Measurements from ENCODE around the gene SPHK1. TPM values are rescaled to one million over a fixed set of nuclear protein-coding genes. Genes with fewer than 3 reads are reported as not detected.

The SPHK1 gene
- total RNA-seq, 4 donors from 2014 or later = 0.66 to 5.0 (median 2.5) TPM

DNA sequence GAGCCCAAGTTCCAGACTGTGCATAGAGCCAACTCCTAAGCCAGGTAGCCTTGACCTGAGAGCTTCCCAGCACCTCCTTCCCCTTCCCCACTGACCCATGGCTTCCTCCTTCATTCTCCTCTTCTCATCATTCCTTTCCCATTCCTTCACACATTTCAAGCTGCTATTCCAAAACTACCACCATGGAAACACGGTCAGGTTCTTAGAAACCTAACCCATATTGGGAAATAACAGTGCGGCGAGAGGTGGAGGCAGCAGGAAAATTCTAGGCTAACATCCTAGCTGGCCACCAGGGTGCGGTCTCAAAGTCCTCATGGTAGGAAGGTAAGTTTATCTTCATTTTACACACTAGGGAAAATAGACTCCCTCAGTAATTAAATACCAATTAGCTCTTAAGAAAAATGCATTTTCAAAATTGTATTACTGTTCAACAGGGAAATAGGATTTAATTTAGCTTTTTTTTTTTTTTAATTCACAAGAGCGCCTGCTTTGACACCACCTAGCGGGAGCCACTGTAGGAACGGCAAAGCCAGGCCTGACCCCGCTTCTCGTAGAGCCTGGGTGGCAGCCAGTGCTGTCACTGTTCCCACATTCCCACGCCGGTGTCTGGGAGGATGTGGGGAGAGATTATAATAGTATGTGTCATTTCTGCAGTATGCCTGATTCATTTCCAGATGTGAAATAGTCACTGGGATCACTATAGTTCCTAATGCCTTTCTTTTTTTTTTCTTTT, 14.0 kb upstream of the SPHK1 start:
- TF ChIP-seq, protein P1, sequence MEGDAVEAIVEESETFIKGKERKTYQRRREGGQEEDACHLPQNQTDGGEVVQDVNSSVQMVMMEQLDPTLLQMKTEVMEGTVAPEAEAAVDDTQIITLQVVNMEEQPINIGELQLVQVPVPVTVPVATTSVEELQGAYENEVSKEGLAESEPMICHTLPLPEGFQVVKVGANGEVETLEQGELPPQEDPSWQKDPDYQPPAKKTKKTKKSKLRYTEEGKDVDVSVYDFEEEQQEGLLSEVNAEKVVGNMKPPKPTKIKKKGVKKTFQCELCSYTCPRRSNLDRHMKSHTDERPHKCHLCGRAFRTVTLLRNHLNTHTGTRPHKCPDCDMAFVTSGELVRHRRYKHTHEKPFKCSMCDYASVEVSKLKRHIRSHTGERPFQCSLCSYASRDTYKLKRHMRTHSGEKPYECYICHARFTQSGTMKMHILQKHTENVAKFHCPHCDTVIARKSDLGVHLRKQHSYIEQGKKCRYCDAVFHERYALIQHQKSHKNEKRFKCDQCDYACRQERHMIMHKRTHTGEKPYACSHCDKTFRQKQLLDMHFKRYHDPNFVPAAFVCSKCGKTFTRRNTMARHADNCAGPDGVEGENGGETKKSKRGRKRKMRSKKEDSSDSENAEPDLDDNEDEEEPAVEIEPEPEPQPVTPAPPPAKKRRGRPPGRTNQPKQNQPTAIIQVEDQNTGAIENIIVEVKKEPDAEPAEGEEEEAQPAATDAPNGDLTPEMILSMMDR (IDR thresholded peaks at IDR 0.05 in 4 of 5, conservative IDR thresholded peaks at IDR 0.05 in 1 of 5) = peak; percentile 25 to 69 (median 40)
- no peak for TF ChIP-seq POLR2A (IDR thresholded peaks at IDR 0.05)
- intact Hi-C loops (cut with DNase I; ENCODE audit: low total_unique reads) (loop anchor here (2.0 kb wide), 1 partner anchor 16 kb away; no protein-coding TSS in a partner anchor), in situ Hi-C loops (cut with MboI; ENCODE audit: low sequenced_read_pairs in 4 of 4) (no loop called here)
- no peak overlapping the region for H3K4me3 ChIP-seq
- DNase-seq (peak in 1 of 2 donors; percentile 66), ATAC-seq (peak; percentile 85 to 89)
- H3K27ac ChIP-seq = peak overlapping the region in 3 of 4 donors; percentile 3 to 51 (median 30)
- no peaks in the 10 kb centered on the region for H3K27me3 ChIP-seq
- H3K4me1 ChIP-seq = peaks cover 0 to 14% of the 10 kb centered on the region in 2 donors
- no peaks in the 10 kb centered on the region for H3K9me3 ChIP-seq
- no peaks in the 10 kb centered on the region for H3K36me3 ChIP-seq

DNA sequence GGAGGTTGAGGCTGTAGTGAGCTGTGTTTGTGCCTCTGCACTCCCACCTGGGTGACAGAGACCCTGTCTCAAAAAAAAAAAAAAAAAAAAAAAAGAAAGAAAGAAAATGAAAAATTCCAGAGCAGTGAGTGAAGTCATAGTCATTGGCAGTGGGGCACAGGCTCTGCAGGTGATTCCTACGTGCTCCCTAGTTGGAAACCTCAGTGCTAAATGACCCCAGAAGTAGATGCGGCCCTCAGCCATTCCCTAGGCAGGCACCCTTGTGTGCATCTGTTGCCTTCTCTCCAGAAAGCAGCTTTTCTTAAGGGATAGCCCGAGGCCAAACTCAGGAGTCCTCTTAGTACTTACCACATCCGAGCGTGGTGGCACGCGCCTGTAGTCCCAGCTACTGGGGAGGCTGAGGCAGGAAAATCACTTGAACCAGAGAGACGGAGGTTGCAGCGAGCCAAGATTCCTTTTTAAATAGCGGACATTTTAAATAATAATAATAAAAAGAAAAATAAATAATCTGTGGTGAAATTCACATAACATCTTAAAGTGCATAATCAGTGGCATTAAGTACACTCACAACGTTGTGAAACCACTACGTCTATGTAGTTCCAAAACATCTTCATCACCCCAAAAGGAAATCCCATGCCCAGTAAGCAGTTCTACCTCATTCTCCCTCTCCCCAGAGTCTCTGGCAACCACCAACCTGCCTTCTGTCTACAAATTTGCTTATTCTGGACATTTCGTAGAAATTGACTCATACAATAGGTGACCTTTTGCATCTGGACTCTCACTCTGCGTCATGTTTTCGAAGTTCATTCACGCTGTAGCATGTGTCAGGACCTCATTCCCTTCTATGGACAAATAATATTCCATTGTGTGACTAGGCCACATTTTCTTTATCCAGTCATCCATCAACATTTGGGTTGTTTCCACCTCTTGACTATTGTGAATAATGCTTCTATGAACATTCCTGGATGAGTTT, 12.5 kb upstream of the SPHK1 start:
- TF ChIP-seq, protein P1 (IDR thresholded peaks at IDR 0.05 in 4 of 5, conservative IDR thresholded peaks at IDR 0.05 in 1 of 5) = no peak
- no peak for TF ChIP-seq POLR2A (IDR thresholded peaks at IDR 0.05)
- Histone ChIP-seq H3K4me3 (no peak overlapping the region), H3K27ac (no peak overlapping the region), H3K4me1 (peaks cover 0 to 14% of the 10 kb centered on the region in 2 donors), H3K9me3 (no peaks in the 10 kb centered on the region), H3K36me3 (no peaks in the 10 kb centered on the region), H3K27me3 (no peaks in the 10 kb centered on the region)
- intact Hi-C loops (cut with DNase I; ENCODE audit: low total_unique reads) = loop anchor here (2.0 kb wide), 1 partner anchor 17 kb away; no protein-coding TSS in a partner anchor
- DNase-seq = no peak
- no peak for ATAC-seq
- in situ Hi-C loops (cut with MboI; ENCODE audit: low sequenced_read_pairs in 4 of 4) = no loop called here

- Histone ChIP-seq H3K4me3 (no peak overlapping the region), H3K27ac (no peak overlapping the region), H3K27me3 (no peaks in the 10 kb centered on the region), H3K36me3 (no peaks in the 10 kb centered on the region), H3K9me3 (no peaks in the 10 kb centered on the region), H3K4me1 (no peaks in the 10 kb centered on the region)
- no peak for DNase-seq
- peak in 1 of 2 donors; percentile 17 for ATAC-seq
- in situ Hi-C loops (cut with MboI; ENCODE audit: low sequenced_read_pairs in 4 of 4) (no loop called here), intact Hi-C loops (cut with DNase I; ENCODE audit: low total_unique reads) (no loop called here)
- TF ChIP-seq POLR2A (IDR thresholded peaks at IDR 0.05) = no peak
- TF ChIP-seq, protein P1 (IDR thresholded peaks at IDR 0.05 in 4 of 5, conservative IDR thresholded peaks at IDR 0.05 in 1 of 5) = no peak
Measured at GRCh38 chr17:76376318-76377133, 7.9 kb upstream of the SPHK1 start.

GRCh38 chr17:76378548-76379274, 5.7 kb upstream of the SPHK1 start:
- no peak for ATAC-seq

More at GRCh38 chr17:76378548-76379274, 5.7 kb upstream of the SPHK1 start:
- DNase-seq = no peak
- in situ Hi-C loops (cut with MboI; ENCODE audit: low sequenced_read_pairs in 4 of 4) = no loop called here
- TF ChIP-seq POLR2A (IDR thresholded peaks at IDR 0.05) = no peak
- TF ChIP-seq, protein P1 (IDR thresholded peaks at IDR 0.05 in 4 of 5, conservative IDR thresholded peaks at IDR 0.05 in 1 of 5) = no peak
- intact Hi-C loops (cut with DNase I; ENCODE audit: low total_unique reads) = no loop called here
- no peaks in the 10 kb centered on the region for H3K9me3 ChIP-seq
- H3K27ac ChIP-seq = no peak overlapping the region
- peaks cover 7 to 10% of the 10 kb centered on the region in 2 donors for H3K4me1 ChIP-seq
- H3K36me3 ChIP-seq = no peaks in the 10 kb centered on the region
- H3K4me3 ChIP-seq = no peak overlapping the region
- H3K27me3 ChIP-seq = peaks cover 0 to 12% (median 3%) of the 10 kb centered on the region in 3 donors

All from gastrocnemius medialis (tissue), 4 donors.